ENCODE measurements around the gene IRF4.
"Not testable (repeated sequence)": the region's sequence is repeated elsewhere in the genome, so short reads cannot be mapped to it uniquely, and the experiment has no call there.

IRF4 gene

GRCh38 chr6:422433-423054 is 31.0 kb downstream of the IRF4 start:
- DNase-seq (ENCODE audit: low spot score), result no peak

DNA sequence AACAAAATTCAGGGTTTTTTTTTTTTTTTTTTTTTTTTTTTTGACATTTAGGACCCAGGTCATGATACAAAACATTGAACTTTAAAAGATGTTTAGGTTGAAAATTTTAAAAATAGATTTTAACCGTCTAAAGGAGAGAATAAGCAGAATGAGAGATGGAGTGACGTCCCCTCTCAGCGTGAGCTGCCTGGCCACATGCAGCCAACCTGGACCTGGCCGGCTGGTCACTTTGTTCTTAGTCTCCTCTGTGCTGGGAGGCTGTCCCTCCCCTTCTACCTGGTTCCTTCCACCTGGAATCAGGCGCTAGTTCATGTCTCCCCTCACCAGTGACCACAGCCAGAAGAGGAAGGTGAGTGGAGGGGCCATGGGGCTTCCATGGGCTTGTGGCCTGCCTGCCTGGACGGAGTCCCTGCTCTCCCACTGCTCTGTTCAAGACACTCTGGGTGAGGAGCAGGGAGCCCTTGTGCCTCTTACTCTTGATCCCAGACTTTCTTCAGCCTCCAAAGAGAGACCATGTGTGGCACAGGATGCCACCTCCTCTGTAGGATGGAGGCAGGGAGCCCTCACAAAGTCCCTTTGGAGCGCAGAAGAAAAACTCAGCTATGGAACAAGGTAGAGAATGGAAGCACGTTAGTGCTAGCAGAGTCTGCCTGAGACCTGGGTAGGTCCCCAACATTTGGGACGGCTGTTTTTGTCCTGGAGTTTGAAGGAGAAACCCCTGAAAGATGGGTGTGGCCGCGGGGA is 31.7 kb downstream of the IRF4 start:
- DNase-seq (ENCODE audit: low spot score), result no peak

GRCh38 chr6:423799-424345 is 32.3 kb downstream of the IRF4 start:
- DNase-seq (ENCODE audit: low spot score), result no peak

DNA sequence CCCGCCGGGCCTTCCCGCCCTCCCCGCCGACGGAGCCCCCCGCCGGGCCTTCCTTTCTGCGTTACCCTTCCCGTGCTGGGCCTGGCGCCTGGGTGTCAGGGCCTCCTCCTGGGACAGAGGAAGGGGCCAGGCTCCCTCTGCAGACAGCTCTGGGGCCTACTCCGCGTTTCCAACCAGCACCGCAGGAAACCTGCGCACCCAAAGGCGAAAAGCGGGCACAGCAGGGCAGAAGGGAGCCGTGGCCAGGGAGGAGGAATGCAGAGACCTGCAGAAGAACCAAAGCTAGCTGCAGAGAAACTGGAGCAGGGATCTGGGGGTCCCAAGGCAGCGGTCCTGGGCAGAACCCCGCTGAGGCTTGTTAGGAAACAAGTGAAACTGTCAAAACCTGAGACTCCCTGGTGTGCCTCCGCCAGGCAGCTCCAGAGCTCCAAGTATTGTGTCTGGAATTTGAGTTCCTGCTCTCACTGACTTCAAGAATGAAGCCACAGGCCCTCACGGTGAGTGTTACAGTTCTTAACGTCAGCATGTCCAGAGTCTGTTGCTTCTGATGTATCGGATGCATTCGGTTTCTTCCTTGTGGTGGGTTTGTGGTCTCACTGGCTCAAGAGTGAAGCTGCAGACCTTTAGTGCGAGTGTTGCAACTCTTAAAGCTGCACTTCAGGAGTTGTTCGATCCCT is 33.3 kb downstream of the IRF4 start:
- no peak for DNase-seq (ENCODE audit: low spot score)

GRCh38 chr6:425418-425788 is 33.9 kb downstream of the IRF4 start:
- DNase-seq (ENCODE audit: low spot score), result not testable (repeated sequence)

- DNase-seq (ENCODE audit: low spot score), result not testable (repeated sequence)
Observed at GRCh38 chr6:426198-426738, 34.7 kb downstream of the IRF4 start.

GRCh38 chr6:428047-428603 is 36.6 kb downstream of the IRF4 start:
- no peak for DNase-seq (ENCODE audit: low spot score)

DNA sequence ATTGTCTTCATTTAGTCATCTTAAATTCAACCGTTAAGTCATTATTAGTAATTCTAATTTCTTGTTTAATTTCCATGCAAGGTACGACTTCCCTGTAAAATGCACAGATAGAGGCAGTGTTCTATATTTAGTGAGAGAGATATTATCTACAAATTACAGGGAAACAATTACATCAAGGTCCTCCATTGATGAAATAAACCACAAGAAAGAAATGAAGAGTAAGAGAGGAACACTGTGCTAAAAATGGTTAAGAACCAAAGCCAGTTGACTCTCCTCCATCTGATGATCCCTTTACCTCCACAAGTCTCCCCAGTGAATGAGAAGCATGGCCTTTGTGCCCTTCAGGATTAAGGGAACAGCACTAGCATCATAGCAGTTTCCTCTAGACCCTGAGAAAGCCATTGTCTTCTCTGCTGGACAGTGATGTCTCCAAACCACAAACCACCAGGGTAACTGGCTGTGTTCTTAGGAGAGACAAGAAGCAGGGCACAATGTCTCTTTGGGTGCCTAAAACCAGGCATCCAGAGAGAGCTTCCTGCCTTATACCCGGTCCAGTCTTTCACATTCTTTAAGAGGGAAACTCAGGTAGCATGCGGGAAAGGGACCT is 38.1 kb downstream of the IRF4 start:
- DNase-seq (ENCODE audit: low spot score), result no peak

GRCh38 chr6:431504-431903 is 40.0 kb downstream of the IRF4 start:
- DNase-seq (ENCODE audit: low spot score), result no peak

GRCh38 chr6:431986-432385 is 40.4 kb downstream of the IRF4 start:
- no peak for DNase-seq (ENCODE audit: low spot score)

- no peak for DNase-seq (ENCODE audit: low spot score)
Observed at GRCh38 chr6:434051-434705, 42.6 kb downstream of the IRF4 start.

- no peak for DNase-seq (ENCODE audit: low spot score)
Observed at GRCh38 chr6:435441-436307, 44.1 kb downstream of the IRF4 start.

DNA sequence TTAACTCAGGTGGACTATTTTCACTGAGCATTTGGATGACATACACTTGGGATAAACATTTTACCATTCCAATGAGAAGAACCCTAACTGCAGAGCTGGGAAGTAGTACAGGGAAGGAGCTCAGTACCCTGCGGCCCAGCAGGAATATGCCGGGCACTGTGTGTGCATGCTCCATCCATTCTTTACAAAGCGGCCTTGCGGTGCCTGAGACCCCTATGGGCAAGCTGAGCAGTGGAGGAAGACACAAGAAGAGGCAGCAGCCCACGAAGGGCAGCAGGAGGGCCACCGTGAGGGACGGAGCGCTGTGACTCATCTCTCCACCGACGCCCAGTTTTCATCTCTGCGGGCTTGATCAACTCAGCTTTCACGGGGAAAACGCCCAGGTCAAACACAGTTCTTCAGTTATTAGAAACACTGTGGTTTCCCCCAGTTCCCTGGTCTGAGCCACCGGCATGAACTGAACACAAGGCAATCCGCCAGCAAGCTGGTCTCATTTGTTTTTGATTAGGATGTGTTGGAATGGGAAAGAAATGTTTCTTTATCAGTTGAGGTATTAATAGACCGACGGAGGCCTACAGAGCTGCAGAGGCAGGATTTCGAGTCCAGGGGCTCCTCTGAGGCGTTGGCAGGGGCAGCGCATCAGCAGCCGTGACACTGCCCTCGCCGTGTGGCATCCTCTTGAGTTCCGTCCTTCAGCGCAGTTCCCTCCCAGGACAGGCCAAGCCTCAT is 44.9 kb downstream of the IRF4 start:
- no peak for DNase-seq (ENCODE audit: low spot score)

DNA sequence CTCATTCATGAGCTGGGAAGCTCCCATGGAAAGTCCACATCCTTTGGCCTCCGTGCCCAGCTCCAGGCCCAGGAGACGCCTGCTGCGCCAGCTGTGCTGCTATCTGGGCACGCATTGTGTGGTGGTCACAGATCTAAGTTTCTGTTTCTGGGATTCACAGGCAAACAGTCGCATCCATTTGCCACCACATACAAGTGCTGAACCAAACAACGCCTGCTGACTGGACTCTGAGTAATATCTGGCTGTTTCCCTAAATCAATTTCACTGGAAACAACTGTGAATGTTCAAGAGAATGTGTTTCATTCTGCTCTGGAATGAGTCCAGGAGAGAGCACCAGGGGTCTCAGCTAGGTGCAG is 45.5 kb downstream of the IRF4 start:
- DNase-seq (ENCODE audit: low spot score), result no peak

DNA sequence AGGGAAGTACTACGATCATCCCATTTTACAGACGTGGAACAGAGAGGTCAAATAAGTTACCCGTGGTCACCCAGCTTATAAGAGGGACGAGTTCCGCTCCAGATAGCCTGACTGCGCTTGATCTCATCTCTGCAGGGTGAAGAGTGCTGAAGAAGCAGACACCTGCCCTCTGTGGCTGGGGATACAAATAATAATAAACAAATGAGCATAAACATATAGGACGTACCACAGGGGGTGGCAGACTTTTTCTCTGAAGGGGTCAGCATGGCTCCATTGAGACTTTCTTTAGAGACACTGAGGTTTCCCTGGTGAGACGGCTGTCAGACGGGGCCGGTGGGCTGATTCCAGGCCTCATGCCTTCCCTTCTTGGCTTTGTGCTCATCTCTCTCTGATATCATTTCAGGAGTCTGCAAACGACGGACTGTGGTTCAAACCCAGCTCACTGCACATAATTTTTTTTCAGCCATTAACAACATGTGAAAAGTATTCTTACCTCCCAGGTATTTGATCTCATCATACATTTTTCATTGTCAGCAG is 47.1 kb downstream of the IRF4 start:
- no peak for DNase-seq (ENCODE audit: low spot score)

DNA sequence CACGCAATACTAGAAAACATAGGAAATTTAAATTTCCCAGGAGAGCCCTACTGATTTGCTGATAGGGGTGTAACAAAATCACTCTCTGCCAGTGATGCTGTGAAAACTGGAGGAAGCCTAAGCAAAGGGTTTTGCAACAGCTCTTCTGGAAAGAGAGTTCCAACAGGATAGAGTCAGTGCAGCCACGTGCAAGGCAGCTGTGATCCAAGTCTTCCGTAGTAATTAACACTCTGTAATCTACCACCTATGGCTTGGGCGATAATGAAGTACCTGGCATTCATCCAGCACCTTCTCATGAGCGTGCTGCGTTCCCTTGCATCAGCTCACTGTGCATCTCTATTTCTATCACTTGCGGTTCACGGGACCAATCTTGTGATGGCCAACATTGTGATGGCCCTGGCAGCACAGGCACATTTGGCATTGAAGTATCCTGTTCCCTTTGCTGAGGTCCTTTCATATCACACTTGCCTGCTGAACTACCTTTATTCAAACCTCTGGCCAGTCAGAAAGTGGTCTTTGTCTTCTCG is 48.2 kb downstream of the IRF4 start:
- no peak for DNase-seq (ENCODE audit: low spot score)

GRCh38 chr6:441126-441920 is 49.8 kb downstream of the IRF4 start:
- no peak for DNase-seq (ENCODE audit: low spot score)

DNA sequence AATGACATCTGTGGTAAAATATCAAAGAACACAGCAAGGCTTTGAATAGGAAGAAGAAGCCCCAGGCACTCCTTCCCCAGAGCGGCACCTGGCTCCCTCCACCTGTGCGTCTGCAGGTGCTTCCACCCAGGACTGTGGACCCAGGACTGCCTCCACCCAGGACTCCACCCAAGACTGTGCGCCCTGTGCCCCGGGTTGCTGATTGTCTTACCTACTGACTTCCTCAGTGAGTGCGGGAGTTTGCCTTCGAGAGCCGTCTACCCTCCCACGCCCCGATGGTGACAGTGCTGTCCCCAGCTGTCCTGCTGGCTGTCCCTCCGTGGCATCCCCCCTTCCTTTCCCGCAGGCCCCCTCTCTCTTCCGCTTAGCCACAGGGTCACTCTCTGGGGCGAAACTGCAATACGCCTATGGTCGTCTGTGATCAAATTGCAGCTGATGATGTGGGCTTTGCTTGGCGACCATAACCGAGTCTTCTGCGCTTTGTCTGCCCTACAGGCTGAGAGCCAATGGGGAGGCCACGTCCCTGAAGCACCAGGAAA is 52.1 kb downstream of the IRF4 start:
- no peak for DNase-seq (ENCODE audit: low spot score)

All from germinal center (tissue), 1 donor.